HepG2 (cell line): ENCODE data around the gene CTSA. TPM values are rescaled to one million over a fixed set of nuclear protein-coding genes. Genes with fewer than 3 reads are reported as not detected.

ENCODE experiments used
- ADNP ChIP-seq: sonication (generic); formaldehyde crosslinking; IDR thresholded peaks from 2 replicates; pipeline ENCODE4 v1.4.0; 2020; ENCODE audit warnings: missing genetic modification reagents
- ELK4 ChIP-seq: sonication (generic); formaldehyde crosslinking; IDR thresholded peaks from 2 replicates; pipeline ENCODE4 v1.9.0; 2021; ENCODE audit warnings: missing genetic modification reagents, borderline replicate concordance
- FOXM1 ChIP-seq: sonication (generic); formaldehyde crosslinking; IDR thresholded peaks from 2 replicates; pipeline ENCODE4 v1.5.0; 2020; ENCODE audit warnings: missing genetic modification reagents
- HDAC1 ChIP-seq: sonication (generic); formaldehyde crosslinking; IDR thresholded peaks from 2 replicates; pipeline ENCODE4 v1.5.1; 2020; ENCODE audit warnings: mild to moderate bottlenecking, missing genetic modification reagents
- HNF1B ChIP-seq: sonication (generic); formaldehyde crosslinking; IDR thresholded peaks from 2 replicates; pipeline ENCODE4 v1.5.1; 2020; ENCODE audit warnings: mild to moderate bottlenecking, moderate library complexity, missing genetic modification reagents
- HNF4G ChIP-seq, 2 experiments: sonication (generic) in 1 of 2; formaldehyde crosslinking in 1 of 2; IDR thresholded peaks; 2 replicates each; pipeline versions ENCODE4 v1.4.0 to v1.6.1; 2011 to 2020; ENCODE audit warnings: borderline replicate concordance in 2 of 2, low read depth in 2 of 2, mild to moderate bottlenecking in 2 of 2, low read length in 1 of 2, missing genetic modification reagents in 1 of 2, moderate library complexity in 1 of 2
- HNRNPLL ChIP-seq: fragments of 200-400 bp; formaldehyde crosslinking; IDR thresholded peaks from 2 replicates; pipeline ENCODE4 v1.6.1; 2017; ENCODE audit warnings: mild to moderate bottlenecking, low read depth, low read length; ENCODE audit not compliant: poor library complexity, severe bottlenecking
- NR3C1 ChIP-seq: sonication (generic); formaldehyde crosslinking; IDR thresholded peaks from 2 replicates; pipeline ENCODE4 v1.4.0; 2020; ENCODE audit warnings: missing genetic modification reagents
- REL ChIP-seq: sonication (generic); formaldehyde crosslinking; conservative IDR thresholded peaks from 2 replicates; pipeline ENCODE4 v1.8.0; 2022; ENCODE audit warnings: mild to moderate bottlenecking, missing genetic modification reagents, moderate library complexity
- SNRNP70 ChIP-seq: fragments of 200-400 bp; formaldehyde crosslinking; IDR thresholded peaks from 2 replicates; pipeline ENCODE4 v1.6.1; 2017; ENCODE audit warnings: mild to moderate bottlenecking, low read depth, low read length, moderate library complexity
- SRSF9 ChIP-seq: fragments of 200-400 bp; formaldehyde crosslinking; IDR thresholded peaks from 2 replicates; pipeline ENCODE4 v1.6.1; 2018; ENCODE audit warnings: borderline replicate concordance, mild to moderate bottlenecking, low read depth, low read length; ENCODE audit not compliant: insufficient read depth, poor library complexity, severe bottlenecking
- ZBTB33 ChIP-seq: sonication (generic); formaldehyde crosslinking; IDR thresholded peaks from 2 replicates; pipeline ENCODE4 v1.4.0; 2020; ENCODE audit warnings: missing genetic modification reagents
- ZFYVE20 ChIP-seq: sonication (generic); formaldehyde crosslinking; IDR thresholded peaks from 2 replicates; pipeline ENCODE4 v1.8.0; 2023; ENCODE audit warnings: low read depth, mild to moderate bottlenecking, moderate library complexity, missing genetic modification reagents, borderline replicate concordance
- ZMAT3 ChIP-seq: sonication (generic); formaldehyde crosslinking; conservative IDR thresholded peaks from 2 replicates; pipeline ENCODE4 v1.7.0; 2021; ENCODE audit warnings: missing genetic modification reagents
- ZNF138 ChIP-seq: sonication (generic); formaldehyde crosslinking; IDR thresholded peaks from 2 replicates; pipeline ENCODE4 v1.5.0; 2020; ENCODE audit warnings: mild to moderate bottlenecking, low read depth, missing genetic modification reagents
- ZNF317 ChIP-seq: sonication (generic); formaldehyde crosslinking; IDR thresholded peaks from 2 replicates; pipeline ENCODE4 v1.5.0; 2020; ENCODE audit warnings: mild to moderate bottlenecking, missing genetic modification reagents
- ZNF337 ChIP-seq: sonication (generic); formaldehyde crosslinking; IDR thresholded peaks from 2 replicates; pipeline ENCODE4 v1.5.1; 2020; ENCODE audit warnings: missing genetic modification reagents, low read depth, mild to moderate bottlenecking, borderline replicate concordance
- ZNF460 ChIP-seq: sonication (generic); formaldehyde crosslinking; IDR thresholded peaks from 2 replicates; pipeline ENCODE4 v1.5.1; 2020; ENCODE audit warnings: missing genetic modification reagents, mild to moderate bottlenecking, borderline replicate concordance
- ZNF503 ChIP-seq: sonication (generic); formaldehyde crosslinking; IDR thresholded peaks from 2 replicates; pipeline ENCODE4 v1.4.0; 2020; ENCODE audit warnings: missing genetic modification reagents
- ZNF644 ChIP-seq: IDR thresholded peaks from 2 replicates; pipeline ENCODE4 v1.6.1; 2016; ENCODE audit warnings: low read depth
- ZNF839 ChIP-seq: sonication (generic); formaldehyde crosslinking; IDR thresholded peaks from 2 replicates; pipeline ENCODE4 v1.4.0; 2020; ENCODE audit warnings: missing genetic modification reagents, mild to moderate bottlenecking, borderline replicate concordance
- ZNF879 ChIP-seq: sonication (generic); formaldehyde crosslinking; IDR thresholded peaks from 2 replicates; pipeline ENCODE4 v1.8.1; 2023; ENCODE audit warnings: missing genetic modification reagents
- polyA plus RNA-seq, 8 experiments: library from polyadenylated mRNA; depleted of rRNA in 3 of 8; stranded (reverse) in 7 of 8; unstranded in 1 of 8; fragments of >200 nt; fragmentation: Illumina TruSeq in 4 of 8; extraction: Trizol in 4 of 8; gene quantifications; 2 replicates each; pipeline versions ENCODE4 v1.2.1 to v1.2.3, GENCODE V29; 2011 to 2016; ENCODE audit warnings: low read depth in 4 of 8, missing spikeins in 1 of 8, mixed read lengths in 1 of 8; ENCODE audit not compliant: insufficient read depth in 1 of 8
- total RNA-seq, 5 experiments: library from RNA; depleted of rRNA; stranded (reverse); fragments of >200 nt; fragmentation: Illumina TruSeq; extraction: Trizol; gene quantifications; 2 replicates each; pipeline ENCODE4 v1.2.3, GENCODE V29; 2016; ENCODE audit warnings: low read depth in 1 of 5

The CTSA gene
- total and polyA plus RNA-seq, 2 of the 13 experiments (the other 11 are each of a cell fraction or from before 2014, with no cell fraction given): 202 to 231 TPM

GRCh38 chr20:45911486-45912343 is 20.6 kb downstream of the CTSA start, which contains the start of gene PLTP (continued):
- no peak for TF ChIP-seq ELK4 (CRISPR knock-in tag)
- no peak for TF ChIP-seq ZNF503
- no peak for TF ChIP-seq SNRNP70
- TF ChIP-seq HDAC1 (CRISPR knock-in tag): no peak; the same call in 1 of the 2 replicates
- TF ChIP-seq HNF4G (IDR thresholded peaks at IDR 0.05; ENCODE audit: borderline replicate concordance, low read depth, low read length): no peak
- no peak for TF ChIP-seq HNF4G (CRISPR knock-in tag; IDR thresholded peaks at IDR 0.05; ENCODE audit: borderline replicate concordance, low read depth)
- no peak for TF ChIP-seq HNF1B (CRISPR knock-in tag)
- TF ChIP-seq HNRNPLL: no peak
- no peak for TF ChIP-seq SRSF9
- no peak for TF ChIP-seq ZNF839 (CRISPR knock-in tag)
- TF ChIP-seq ZFYVE20: no peak
- TF ChIP-seq ZMAT3: no peak
- 0 out of 2 replicates have a peak, but pooled peaks have one; percentile 31 for TF ChIP-seq ZNF317 (CRISPR knock-in tag)
- no peak for TF ChIP-seq ADNP
- no peak for TF ChIP-seq ZNF644
- peak; percentile 63 for TF ChIP-seq ZBTB33
- TF ChIP-seq NR3C1 (CRISPR knock-in tag): no peak
- TF ChIP-seq FOXM1 (CRISPR knock-in tag): no peak
- no peak for TF ChIP-seq ZNF138 (CRISPR knock-in tag)
- TF ChIP-seq ZNF460 (CRISPR knock-in tag): no peak
- TF ChIP-seq REL (CRISPR knock-in tag): peak; percentile 50; the same call in 1 of the 2 replicates
- no peak for TF ChIP-seq ZNF337
- no peak for TF ChIP-seq ZNF879
